ENCODE data around the gene SREBF1. TPM values are rescaled to one million over a fixed set of nuclear protein-coding genes. Genes with fewer than 3 reads are reported as not detected.

The SREBF1 gene
- total and polyA plus RNA-seq, 10 of the 15 experiments (the other 5 are each of a cell fraction or from before 2014, with no cell fraction given) = 1.4 to 84.6 (median 20.4) TPM

DNA sequence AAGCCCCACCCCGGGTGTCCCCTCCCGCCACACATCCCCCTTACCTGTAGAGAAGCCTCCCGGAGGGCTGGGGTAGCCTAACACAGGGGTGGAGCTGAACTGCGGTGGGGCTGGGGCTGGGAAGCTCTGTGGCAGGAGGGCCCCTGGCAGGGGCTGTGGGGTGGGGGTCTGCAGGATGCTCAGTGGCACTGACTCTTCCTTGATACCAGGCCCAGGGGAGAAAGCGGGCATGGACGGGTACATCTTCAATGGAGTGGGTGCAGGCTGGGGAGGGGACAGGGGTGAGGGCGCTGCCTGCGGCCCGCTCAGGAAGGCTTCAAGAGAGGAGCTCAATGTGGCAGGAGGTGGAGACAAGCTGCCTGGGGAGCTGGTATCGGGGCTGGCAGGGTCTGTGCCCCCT lies 16.7 kb downstream of the SREBF1 start (continued):
- TF ChIP-seq NFYB (IDR thresholded peaks at IDR 0.05; ENCODE audit: insufficient read depth, low read depth, low read length) = no peak
- no peak for TF ChIP-seq FOXM1 (IDR thresholded peaks at IDR 0.05; ENCODE audit: low read depth, low read length)
- TF ChIP-seq, protein P1, sequence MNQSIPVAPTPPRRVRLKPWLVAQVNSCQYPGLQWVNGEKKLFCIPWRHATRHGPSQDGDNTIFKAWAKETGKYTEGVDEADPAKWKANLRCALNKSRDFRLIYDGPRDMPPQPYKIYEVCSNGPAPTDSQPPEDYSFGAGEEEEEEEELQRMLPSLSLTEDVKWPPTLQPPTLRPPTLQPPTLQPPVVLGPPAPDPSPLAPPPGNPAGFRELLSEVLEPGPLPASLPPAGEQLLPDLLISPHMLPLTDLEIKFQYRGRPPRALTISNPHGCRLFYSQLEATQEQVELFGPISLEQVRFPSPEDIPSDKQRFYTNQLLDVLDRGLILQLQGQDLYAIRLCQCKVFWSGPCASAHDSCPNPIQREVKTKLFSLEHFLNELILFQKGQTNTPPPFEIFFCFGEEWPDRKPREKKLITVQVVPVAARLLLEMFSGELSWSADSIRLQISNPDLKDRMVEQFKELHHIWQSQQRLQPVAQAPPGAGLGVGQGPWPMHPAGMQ (IDR thresholded peaks at IDR 0.05; ENCODE audit: borderline replicate concordance) = no peak

DNA sequence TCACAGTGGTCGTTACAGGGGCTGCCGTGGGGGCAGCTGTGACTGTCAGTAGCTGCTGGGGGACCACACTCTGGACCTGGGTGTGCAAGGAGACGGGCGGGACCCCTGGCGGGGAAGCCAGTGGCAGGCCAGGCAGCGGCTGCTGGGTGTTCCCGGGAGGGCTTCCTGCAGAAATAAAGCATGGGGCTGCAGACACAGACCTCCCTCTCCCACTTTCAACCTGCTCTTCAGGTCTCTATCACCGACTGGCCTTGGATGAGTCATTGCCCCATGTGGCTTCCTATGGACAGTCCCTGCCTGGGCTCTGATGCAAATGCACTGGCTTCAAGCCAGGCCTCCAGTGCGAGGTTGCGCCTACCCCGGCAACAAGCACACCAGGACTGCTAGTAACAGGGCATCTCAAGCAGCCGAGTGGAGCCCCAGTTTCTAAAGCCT lies 17.2 kb downstream of the SREBF1 start:
- WGBS (ENCODE audit: insufficient coverage, insufficient replicate concordance, low lambda C conversion rate, missing lambda C conversion rate) = 7% methylated on average over 12 of the region's 12 CpGs
- H3K4me3 ChIP-seq = no peak overlapping the region
- peak overlapping the region; percentile 15; the same call in 1 of the 2 replicates for H3K4me2 ChIP-seq (ENCODE audit: control insufficient read depth, insufficient read depth)
- BruUV-seq (replicated peaks) = no TSS peak
- CTCF ChIA-PET = interaction anchor here (1.1 to 2.1 kb wide), 5 partner anchors 17 to 140 kb away, joined by 3 to 10 read pairs (median 6); no protein-coding TSS in a partner anchor
- H3K27me3 ChIP-seq (replicated peaks in 1 of 2; ENCODE audit: control insufficient read depth in 2 of 2, insufficient read depth in 2 of 2, low read length in 1 of 2) = no peaks in the 10 kb centered on the region
- no peaks in the 10 kb centered on the region; the same call in 1 of the 2 replicates for H3K79me2 ChIP-seq (ENCODE audit: control insufficient read depth, insufficient read depth, low read length)
- RAD21 ChIA-PET (ENCODE audit: unreplicated experiment) = interaction anchor here (1.0 to 9.0 kb wide), 5 partner anchors 12 to 137 kb away, joined by 3 to 105 read pairs (median 3); partner anchors contain the start of gene SREBF1
- H3K9ac ChIP-seq (ENCODE audit: control insufficient read depth, insufficient read depth, low read length) = no peak overlapping the region
- peaks cover 40% of the 10 kb centered on the region for H3K4me1 ChIP-seq (ENCODE audit: control insufficient read depth, insufficient read depth, low read length)
- H3K36me3 ChIP-seq (ENCODE audit: control insufficient read depth in 2 of 2, insufficient read depth in 2 of 2, low read length in 1 of 2) = peaks cover 5 to 28% of the 10 kb centered on the region in 2 experiments; a peak in 3 of 4 replicates
- ATAC-seq (peak; percentile 75), FAIRE-seq (peak; percentile 76), DNase-seq (ENCODE audit: low read depth, low spot score) (peak; percentile 78)
- POLR2A ChIA-PET = interaction anchor here (0.6 to 10.9 kb wide), 5 partner anchors 16 to 136 kb away, joined by 3 to 163 read pairs (median 9); partner anchors contain the start of gene SREBF1
- no peaks in the 10 kb centered on the region; the same call in 1 of the 2 replicates for H4K20me1 ChIP-seq (ENCODE audit: control insufficient read depth, insufficient read depth)
- in situ Hi-C loops (cut with MboI) = no loop called here
- no peak overlapping the region for H3K27ac ChIP-seq (ENCODE audit: control insufficient read depth, insufficient read depth)
- SMC1A ChIA-PET (ENCODE audit: uncharacterized antibody, unreplicated experiment) = interaction anchor here (1.0 to 4.4 kb wide), 2 partner anchors 15 to 30 kb away, joined by 6 to 46 read pairs; partner anchors contain the start of gene SREBF1
- no peak overlapping the region for H2AFZ ChIP-seq (ENCODE audit: control insufficient read depth, low read depth, low read length)
- intact Hi-C loops (cut with micrococcal nuclease; ENCODE audit: unreplicated experiment) = loop anchor here (2.0 kb wide), 1 partner anchor 21 kb away; no protein-coding TSS in a partner anchor
- no peaks in the 10 kb centered on the region for H3K9me3 ChIP-seq (replicated peaks; ENCODE audit: control insufficient read depth, insufficient read depth, low read length)
- peak; percentile 58 for TF ChIP-seq MXI1 (IDR thresholded peaks at IDR 0.05; ENCODE audit: low read depth, low read length)
- no peak for TF ChIP-seq CBX3 (IDR thresholded peaks at IDR 0.05; ENCODE audit: borderline replicate concordance, low read depth)
- TF ChIP-seq, protein P2, sequence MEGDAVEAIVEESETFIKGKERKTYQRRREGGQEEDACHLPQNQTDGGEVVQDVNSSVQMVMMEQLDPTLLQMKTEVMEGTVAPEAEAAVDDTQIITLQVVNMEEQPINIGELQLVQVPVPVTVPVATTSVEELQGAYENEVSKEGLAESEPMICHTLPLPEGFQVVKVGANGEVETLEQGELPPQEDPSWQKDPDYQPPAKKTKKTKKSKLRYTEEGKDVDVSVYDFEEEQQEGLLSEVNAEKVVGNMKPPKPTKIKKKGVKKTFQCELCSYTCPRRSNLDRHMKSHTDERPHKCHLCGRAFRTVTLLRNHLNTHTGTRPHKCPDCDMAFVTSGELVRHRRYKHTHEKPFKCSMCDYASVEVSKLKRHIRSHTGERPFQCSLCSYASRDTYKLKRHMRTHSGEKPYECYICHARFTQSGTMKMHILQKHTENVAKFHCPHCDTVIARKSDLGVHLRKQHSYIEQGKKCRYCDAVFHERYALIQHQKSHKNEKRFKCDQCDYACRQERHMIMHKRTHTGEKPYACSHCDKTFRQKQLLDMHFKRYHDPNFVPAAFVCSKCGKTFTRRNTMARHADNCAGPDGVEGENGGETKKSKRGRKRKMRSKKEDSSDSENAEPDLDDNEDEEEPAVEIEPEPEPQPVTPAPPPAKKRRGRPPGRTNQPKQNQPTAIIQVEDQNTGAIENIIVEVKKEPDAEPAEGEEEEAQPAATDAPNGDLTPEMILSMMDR (IDR thresholded peaks at IDR 0.05 in 2 of 3, conservative IDR thresholded peaks at IDR 0.05 in 1 of 3; ENCODE audit: control insufficient read depth in 2 of 3, extremely low read depth in 1 of 3, insufficient read depth in 1 of 3, low read depth in 3 of 3, low read length in 3 of 3) = no peak
- TF ChIP-seq BRCA1 (IDR thresholded peaks at IDR 0.05; ENCODE audit: low read depth, low read length) = no peak
- TF ChIP-seq LARP7 (IDR thresholded peaks at IDR 0.05) = no peak
- no peak for TF ChIP-seq MEF2B (IDR thresholded peaks at IDR 0.05; ENCODE audit: partially characterized antibody, poor library complexity, severe bottlenecking)
- TF ChIP-seq EP300 (IDR thresholded peaks at IDR 0.05; ENCODE audit: borderline replicate concordance in 1 of 2, control insufficient read depth in 1 of 2, low read depth in 2 of 2, low read length in 2 of 2) = peak in 1 of 2 experiments; percentile 30; a peak in 1 of 4 replicates
- TF ChIP-seq IRF4 (IDR thresholded peaks at IDR 0.05; ENCODE audit: low read depth, low read length) = 0 out of 2 replicates have a peak, but pooled peaks have one; percentile 32
- no peak for TF ChIP-seq NFXL1 (IDR thresholded peaks at IDR 0.05; ENCODE audit: borderline replicate concordance)
- no peak for TF ChIP-seq SIX5 (IDR thresholded peaks at IDR 0.05; ENCODE audit: low read depth, low read length, severe bottlenecking)
- TF ChIP-seq, protein P3, sequence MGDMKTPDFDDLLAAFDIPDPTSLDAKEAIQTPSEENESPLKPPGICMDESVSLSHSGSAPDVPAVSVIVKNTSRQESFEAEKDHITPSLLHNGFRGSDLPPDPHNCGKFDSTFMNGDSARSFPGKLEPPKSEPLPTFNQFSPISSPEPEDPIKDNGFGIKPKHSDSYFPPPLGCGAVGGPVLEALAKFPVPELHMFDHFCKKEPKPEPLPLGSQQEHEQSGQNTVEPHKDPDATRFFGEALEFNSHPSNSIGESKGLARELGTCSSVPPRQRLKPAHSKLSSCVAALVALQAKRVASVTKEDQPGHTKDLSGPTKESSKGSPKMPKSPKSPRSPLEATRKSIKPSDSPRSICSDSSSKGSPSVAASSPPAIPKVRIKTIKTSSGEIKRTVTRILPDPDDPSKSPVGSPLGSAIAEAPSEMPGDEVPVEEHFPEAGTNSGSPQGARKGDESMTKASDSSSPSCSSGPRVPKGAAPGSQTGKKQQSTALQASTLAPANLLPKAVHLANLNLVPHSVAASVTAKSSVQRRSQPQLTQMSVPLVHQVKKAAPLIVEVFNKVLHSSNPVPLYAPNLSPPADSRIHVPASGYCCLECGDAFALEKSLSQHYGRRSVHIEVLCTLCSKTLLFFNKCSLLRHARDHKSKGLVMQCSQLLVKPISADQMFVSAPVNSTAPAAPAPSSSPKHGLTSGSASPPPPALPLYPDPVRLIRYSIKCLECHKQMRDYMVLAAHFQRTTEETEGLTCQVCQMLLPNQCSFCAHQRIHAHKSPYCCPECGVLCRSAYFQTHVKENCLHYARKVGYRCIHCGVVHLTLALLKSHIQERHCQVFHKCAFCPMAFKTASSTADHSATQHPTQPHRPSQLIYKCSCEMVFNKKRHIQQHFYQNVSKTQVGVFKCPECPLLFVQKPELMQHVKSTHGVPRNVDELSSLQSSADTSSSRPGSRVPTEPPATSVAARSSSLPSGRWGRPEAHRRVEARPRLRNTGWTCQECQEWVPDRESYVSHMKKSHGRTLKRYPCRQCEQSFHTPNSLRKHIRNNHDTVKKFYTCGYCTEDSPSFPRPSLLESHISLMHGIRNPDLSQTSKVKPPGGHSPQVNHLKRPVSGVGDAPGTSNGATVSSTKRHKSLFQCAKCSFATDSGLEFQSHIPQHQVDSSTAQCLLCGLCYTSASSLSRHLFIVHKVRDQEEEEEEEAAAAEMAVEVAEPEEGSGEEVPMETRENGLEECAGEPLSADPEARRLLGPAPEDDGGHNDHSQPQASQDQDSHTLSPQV (IDR thresholded peaks at IDR 0.05) = no peak

All from GM12878 (cell line).